H1 (cell line): Measurements from ENCODE around the gene CALHM3. TPM values are rescaled to one million over a fixed set of nuclear protein-coding genes. Genes with fewer than 3 reads are reported as not detected.

Experiments used
- CTCF ChIA-PET: fragments of 300-600 bp; sonication (Branson Sonifier 250); formaldehyde crosslinking; loops from one replicate; lab custom pipeline; 2021; ENCODE audit not compliant: partially characterized antibody; lab: Charles Lee
- POLR2A ChIA-PET: fragments of 300-600 bp; sonication (Branson Sonifier 250); formaldehyde crosslinking; loops from one replicate; lab custom pipeline; 2021; ENCODE audit warnings: inconsistent platforms; ENCODE audit not compliant: partially characterized antibody; lab: Charles Lee
- DNase-seq, 2 experiments: peaks; one replicate each; pipeline versions ENCODE4 v3.0.0 to v3.0.0-alpha.2; 2010 to 2022; ENCODE audit warnings: low spot score in 2 of 2, low read depth in 1 of 2, mixed read lengths in 1 of 2
- FAIRE-seq: peaks from 2 replicates; lab custom pipeline; 2011; peaks lifted over from hg19 to GRCh38; lab: Jason Lieb, UNC
- H2AFZ ChIP-seq: 2 replicates; pipeline ENCODE4 v1.8.1; 2012; ENCODE audit warnings: low read length, inconsistent platforms
- H2AK5ac ChIP-seq: 2 replicates; pipeline ENCODE4 v1.6.1; 2013; ENCODE audit warnings: low read depth, low read length
- H2BK120ac ChIP-seq: replicated peaks from 2 replicates; pipeline ENCODE3; 2013; ENCODE audit warnings: low read depth, low read length, inconsistent platforms
- H2BK12ac ChIP-seq: 2 replicates; pipeline ENCODE4 v1.6.1; 2013; ENCODE audit warnings: low read depth, low read length
- H2BK15ac ChIP-seq: 2 replicates; pipeline ENCODE4 v1.6.1; 2013; ENCODE audit warnings: low read length
- H2BK20ac ChIP-seq: 2 replicates; pipeline ENCODE4 v1.6.1; 2013; ENCODE audit warnings: low read length
- H2BK5ac ChIP-seq: 2 replicates; pipeline ENCODE4 v1.6.1; 2013; ENCODE audit warnings: low read depth, low read length
- H3K14ac ChIP-seq: 2 replicates; pipeline ENCODE4 v1.6.1; 2013; ENCODE audit warnings: inconsistent platforms; ENCODE audit not compliant: insufficient read length
- H3K18ac ChIP-seq: 2 replicates; pipeline ENCODE4 v1.6.1; 2013; ENCODE audit warnings: low read length; ENCODE audit errors: extremely low read depth
- H3K23ac ChIP-seq: 2 replicates; pipeline ENCODE4 v1.6.1; 2013; ENCODE audit warnings: inconsistent platforms; ENCODE audit not compliant: insufficient read length
- H3K23me2 ChIP-seq: 2 replicates; pipeline ENCODE4 v1.6.1; 2013; ENCODE audit warnings: low read depth, low read length
- H3K27ac ChIP-seq: 2 replicates; pipeline ENCODE4 v1.6.1; 2011; ENCODE audit warnings: low read depth, low read length, inconsistent platforms
- H3K27me3 ChIP-seq, 4 experiments: replicated peaks in 1 of 4; 1 replicate in 1 of 4; 2 replicates in 3 of 4; pipeline versions ENCODE4 v1.6.1 to v1.8.1; 2011 to 2013; ENCODE audit warnings: low read length in 3 of 4, mild to moderate bottlenecking in 3 of 4, inconsistent platforms in 2 of 4, mixed read lengths in 2 of 4, moderate library complexity in 1 of 4; ENCODE audit not compliant: control insufficient read depth in 3 of 4, insufficient read depth in 3 of 4; ENCODE audit errors: extremely low read depth in 1 of 4
- H3K36me3 ChIP-seq, 4 experiments: 2 replicates each; pipeline versions ENCODE4 v1.6.1 to v1.8.1; 2011 to 2013; ENCODE audit warnings: mild to moderate bottlenecking in 4 of 4, low read length in 3 of 4, moderate library complexity in 2 of 4, control low read depth in 1 of 4, inconsistent platforms in 1 of 4; ENCODE audit not compliant: insufficient read depth in 4 of 4, control insufficient read depth in 2 of 4
- H3K4ac ChIP-seq: replicated peaks from 2 replicates; pipeline ENCODE3; 2013; ENCODE audit warnings: low read length, low read depth, mixed read lengths, inconsistent platforms; ENCODE audit not compliant: insufficient read length
- H3K4me1 ChIP-seq, 4 experiments: replicated peaks in 1 of 4; 1 replicate in 1 of 4; 2 replicates in 3 of 4; pipeline versions ENCODE4 v1.6.1 to v1.8.1; 2011 to 2013; ENCODE audit warnings: low read length in 3 of 4, inconsistent platforms in 2 of 4, mixed read lengths in 1 of 4; ENCODE audit not compliant: insufficient read depth in 4 of 4, control insufficient read depth in 3 of 4
- H3K4me2 ChIP-seq, 2 experiments: 2 replicates each; pipeline versions ENCODE4 v1.6.1 to v1.8.1; 2011 to 2013; ENCODE audit warnings: low read depth in 2 of 2, low read length in 2 of 2, control low read depth in 1 of 2, inconsistent platforms in 1 of 2, mild to moderate bottlenecking in 1 of 2; ENCODE audit not compliant: insufficient read depth in 1 of 2
- H3K4me3 ChIP-seq, 4 experiments: fragments of 200-600, 300-600 bp in 1 of 4; sonication (generic), shearing (Covaris generic), sonication (Bioruptor Twin) in 1 of 4; 2 replicates each; pipeline versions ENCODE4 v1.5.1 to v1.8.1; 2011 to 2016; ENCODE audit warnings: low read length in 4 of 4, low read depth in 3 of 4, control low read depth in 2 of 4, inconsistent platforms in 2 of 4, mild to moderate bottlenecking in 2 of 4, mixed read lengths in 1 of 4, moderate library complexity in 1 of 4; ENCODE audit not compliant: insufficient read depth in 2 of 4; ENCODE audit errors: extremely low read depth in 1 of 4
- H3K56ac ChIP-seq: replicated peaks from 2 replicates; pipeline ENCODE3; 2013; ENCODE audit warnings: low read depth, mild to moderate bottlenecking, mixed read lengths, low read length, inconsistent platforms; ENCODE audit not compliant: insufficient read length
- H3K79me1 ChIP-seq: 2 replicates; pipeline ENCODE4 v1.6.1; 2013; ENCODE audit warnings: low read depth, low read length, control low read depth
- H3K79me2 ChIP-seq, 2 experiments: 2 replicates each; pipeline versions ENCODE4 v1.6.1 to v1.8.1; 2012 to 2013; ENCODE audit warnings: low read length in 2 of 2, mild to moderate bottlenecking in 2 of 2, inconsistent platforms in 1 of 2; ENCODE audit not compliant: insufficient read depth in 2 of 2, control insufficient read depth in 1 of 2
- H3K9ac ChIP-seq, 4 experiments: replicated peaks in 1 of 4; 1 replicate in 1 of 4; 2 replicates in 3 of 4; pipeline versions ENCODE4 v1.6.1 to v1.8.1; 2011 to 2013; ENCODE audit warnings: low read depth in 3 of 4, low read length in 3 of 4, control low read depth in 2 of 4, mild to moderate bottlenecking in 2 of 4, moderate library complexity in 2 of 4, inconsistent platforms in 1 of 4; ENCODE audit errors: extremely low read depth in 1 of 4
- H3K9me3 ChIP-seq, 2 experiments: 2 replicates each; pipeline versions ENCODE4 v1.6.1 to v1.8.1; 2012 to 2013; ENCODE audit warnings: mild to moderate bottlenecking in 2 of 2, moderate library complexity in 2 of 2, control low read depth in 1 of 2, inconsistent platforms in 1 of 2, low read depth in 1 of 2, low read length in 1 of 2, mixed read lengths in 1 of 2; ENCODE audit not compliant: insufficient read depth in 2 of 2
- H4K20me1 ChIP-seq, 2 experiments: replicated peaks in 1 of 2; 2 replicates each; pipeline versions ENCODE3 to v1.8.1; 2011 to 2013; ENCODE audit warnings: inconsistent platforms in 2 of 2, low read length in 2 of 2, mild to moderate bottlenecking in 1 of 2; ENCODE audit not compliant: insufficient read depth in 2 of 2, control insufficient read depth in 1 of 2
- H4K5ac ChIP-seq: 2 replicates; pipeline ENCODE4 v1.6.1; 2013; ENCODE audit warnings: low read length, low read depth, mixed read lengths, inconsistent platforms; ENCODE audit not compliant: insufficient read length
- H4K8ac ChIP-seq: 2 replicates; pipeline ENCODE4 v1.8.0; 2013; ENCODE audit warnings: mild to moderate bottlenecking, moderate library complexity, low read length, inconsistent platforms; ENCODE audit not compliant: insufficient read depth; ENCODE audit errors: extremely low read depth
- H4K91ac ChIP-seq: replicated peaks from 2 replicates; pipeline ENCODE3; 2013; ENCODE audit warnings: low read length, mixed read lengths, inconsistent platforms; ENCODE audit not compliant: insufficient read length
- BACH1 ChIP-seq: IDR thresholded peaks from 2 replicates; pipeline ENCODE4 v1.6.1; 2012; ENCODE audit warnings: low read length, improper control_type of control experiment
- BCL11A ChIP-seq, 2 experiments: IDR thresholded peaks; one replicate each; pipeline ENCODE4 v1.6.1; 2011; ENCODE audit warnings: low read depth in 2 of 2, low read length in 2 of 2, mild to moderate bottlenecking in 2 of 2
- EGR1 ChIP-seq: IDR thresholded peaks from 2 replicates; pipeline ENCODE4 v1.6.1; 2011; ENCODE audit warnings: low read depth, low read length, borderline replicate concordance
- FOSL1 ChIP-seq: IDR thresholded peaks from 2 replicates; pipeline ENCODE4 v1.6.1; 2011; ENCODE audit warnings: mild to moderate bottlenecking, low read depth, low read length, moderate library complexity; ENCODE audit not compliant: insufficient read depth
- GTF2F1 ChIP-seq: IDR thresholded peaks from 2 replicates; pipeline ENCODE4 v1.6.1; 2012; ENCODE audit warnings: low read depth, low read length, improper control_type of control experiment, borderline replicate concordance
- HDAC2 ChIP-seq, 2 experiments: fragments of 300-600 bp in 1 of 2; sonication (generic) in 1 of 2; IDR thresholded peaks; 2 replicates each; pipeline ENCODE4 v1.6.1; 2011 to 2012; ENCODE audit warnings: low read depth in 2 of 2, low read length in 2 of 2, mild to moderate bottlenecking in 2 of 2, moderate library complexity in 2 of 2, borderline replicate concordance in 1 of 2, inconsistent platforms in 1 of 2
- JUN ChIP-seq: IDR thresholded peaks from 2 replicates; pipeline ENCODE4 v1.6.1; 2011; ENCODE audit warnings: low read depth, mild to moderate bottlenecking, improper control_type of control experiment, low read length
- JUND ChIP-seq: IDR thresholded peaks from 2 replicates; pipeline ENCODE4 v1.6.1; 2011; ENCODE audit warnings: mild to moderate bottlenecking, improper control_type of control experiment, low read length
- KDM5A ChIP-seq: fragments of 200-600 bp; IDR thresholded peaks from 2 replicates; pipeline ENCODE4 v1.7.1; 2012; ENCODE audit warnings: mild to moderate bottlenecking, low read length, inconsistent platforms, mixed read lengths
- NRF1 ChIP-seq: IDR thresholded peaks from 2 replicates; pipeline ENCODE4 v1.6.1; 2011; ENCODE audit warnings: mild to moderate bottlenecking, low read depth, low read length, improper control_type of control experiment
- POLR2A ChIP-seq, 2 experiments: IDR thresholded peaks; 1 replicate in 1 of 2; 2 replicates in 1 of 2; pipeline ENCODE4 v1.6.1; 2011; ENCODE audit warnings: low read depth in 2 of 2, low read length in 2 of 2, mild to moderate bottlenecking in 2 of 2; ENCODE audit errors: control extremely low read depth in 1 of 2
- RBBP5 ChIP-seq: IDR thresholded peaks from 2 replicates; pipeline ENCODE4 v1.7.1; 2012; ENCODE audit warnings: low read depth, mild to moderate bottlenecking, inconsistent platforms, low read length, moderate library complexity, borderline replicate concordance
- SP4 ChIP-seq: IDR thresholded peaks from 2 replicates; pipeline ENCODE4 v1.6.1; 2012; ENCODE audit warnings: low read length, inconsistent platforms
- SUZ12 ChIP-seq: fragments of 200-600 bp; sonication (generic); IDR thresholded peaks from 2 replicates; pipeline ENCODE4 v1.6.1; 2012; ENCODE audit warnings: mild to moderate bottlenecking, inconsistent platforms, low read length, moderate library complexity, mixed read lengths
- WGBS, 2 experiments: shearing (Covaris generic) in 1 of 2; methylation state at CpG; one replicate each; pipeline versions ENCODE4 v1.1.6 to v1.1.7; 2013 to 2015; ENCODE audit warnings: low lambda C conversion rate in 2 of 2, mixed read lengths in 2 of 2, inconsistent platforms in 1 of 2, low coverage in 1 of 2, missing lambda C conversion rate in 1 of 2; ENCODE audit not compliant: insufficient replicate concordance in 2 of 2, insufficient coverage in 1 of 2, insufficient read length in 1 of 2; ENCODE audit errors: extremely low coverage in 1 of 2, missing lambda C conversion rate in 1 of 2; 5-methylcytosine and 5-hydroxymethylcytosine counted together
- polyA plus RNA-seq, 7 experiments: library from polyadenylated mRNA; depleted of rRNA in 3 of 7; stranded (reverse) in 5 of 7; unstranded in 2 of 7; fragments of >200 nt in 5 of 7; fragments of 200-250 nt in 2 of 7; gene quantifications; 1 replicate in 5 of 7; 2 replicates in 1 of 7; 4 replicates in 1 of 7; pipeline versions ENCODE4 v1.2.1 to v1.2.3, GENCODE V29; 2011 to 2013; ENCODE audit warnings: missing spikeins in 2 of 7, mixed read lengths in 2 of 7
- total RNA-seq: library from RNA; stranded (reverse); fragmentation: NEBNext Ultra II Directional; extraction: Animal tissue kit (Norgen Biotek cat#: 25700); gene quantifications from 2 replicates; pipeline ENCODE4 v1.2.1, GENCODE V29; 2021

CALHM3 gene
- total and polyA plus RNA-seq, 2 of the 8 experiments (the other 6 are each of a cell fraction or from before 2014, with no cell fraction given), result 0.17 to 0.60 TPM

GRCh38 chr10:103512591-103513379, 33.7 kb upstream of the CALHM3 start:
- Histone ChIP-seq H3K4ac (no peak overlapping the region), H4K91ac (no peak overlapping the region), H4K5ac (no peak overlapping the region), H3K23me2 (no peaks in the 10 kb centered on the region), H3K18ac (no peak overlapping the region), H2AK5ac (no peak overlapping the region), H3K9me3 (no peaks in the 10 kb centered on the region), H3K79me2 (no peaks in the 10 kb centered on the region), H2BK120ac (no peak overlapping the region), H2BK12ac (no peak overlapping the region), H4K8ac (no peak overlapping the region; the same call in 1 of the 2 replicates), H2AFZ (no peak overlapping the region), H2BK20ac (no peak overlapping the region), H3K4me2 (no peak overlapping the region), H2BK5ac (no peak overlapping the region), H3K27me3 (no peaks in the 10 kb centered on the region), H2BK15ac (no peak overlapping the region), H3K9ac (no peak overlapping the region), H4K20me1 (no peaks in the 10 kb centered on the region), H3K27ac (no peak overlapping the region), H3K56ac (no peak overlapping the region), H3K36me3 (no peaks in the 10 kb centered on the region), H3K14ac (no peak overlapping the region), H3K79me1 (no peaks in the 10 kb centered on the region), H3K4me3 (no peak overlapping the region), H3K23ac (no peak overlapping the region), H3K4me1 (no peaks in the 10 kb centered on the region; a peak in 2 of 7 replicates)
- FAIRE-seq (no peak), DNase-seq (no peak)
- WGBS, 2 experiments, result 93% methylated on average over 11 of the region's 13 CpGs; no CpG with 5 or more reads in 1 of the 2 experiments
- CTCF ChIA-PET, result interaction anchor here (0.8 to 1.5 kb wide), 6 partner anchors 8 to 130 kb away, joined by 3 to 4 read pairs (median 4); no protein-coding TSS in a partner anchor
- POLR2A ChIA-PET, result no interaction called here
- TF ChIP-seq BCL11A (IDR thresholded peaks at IDR 0.05; ENCODE audit: low read depth in 2 of 2, low read length in 2 of 2) (no peak), KDM5A (no peak), POLR2A (IDR thresholded peaks at IDR 0.05; ENCODE audit: control extremely low read depth in 1 of 2, low read depth in 2 of 2, low read length in 2 of 2) (no peak), BACH1 (no peak), HDAC2 (IDR thresholded peaks at IDR 0.05; ENCODE audit: borderline replicate concordance in 1 of 2, low read depth in 2 of 2, low read length in 2 of 2) (no peak), RBBP5 (no peak), NRF1 (no peak), GTF2F1 (no peak), FOSL1 (no peak), JUND (no peak), JUN (no peak), EGR1 (no peak), SUZ12 (no peak), SP4 (no peak)
